HepG2 (cell line): ENCODE data around the gene GNMT. TPM values are rescaled to one million over a fixed set of nuclear protein-coding genes. Genes with fewer than 3 reads are reported as not detected.
A peak's percentile ranks its signal among the peaks of the same experiment; 100 is the strongest.

ENCODE experiments used
- ARHGAP35 ChIP-seq: sonication (generic); formaldehyde crosslinking; IDR thresholded peaks from 2 replicates; pipeline ENCODE4 v1.9.0; 2022; ENCODE audit warnings: mild to moderate bottlenecking, inconsistent platforms, moderate library complexity, missing genetic modification reagents, borderline replicate concordance
- FOXP4 ChIP-seq: sonication (generic); formaldehyde crosslinking; IDR thresholded peaks from 2 replicates; pipeline ENCODE4 v1.4.0; 2020; ENCODE audit warnings: missing genetic modification reagents
- GTF3A ChIP-seq: sonication (generic); formaldehyde crosslinking; conservative IDR thresholded peaks from 2 replicates; pipeline ENCODE4 v1.4.0; 2020; ENCODE audit warnings: mild to moderate bottlenecking, missing genetic modification reagents
- HCFC1 ChIP-seq: fragments of 150-350 bp; IDR thresholded peaks from 2 replicates; pipeline ENCODE4 v1.6.1; 2014; ENCODE audit warnings: low read depth, low read length
- HIVEP1 ChIP-seq: sonication (generic); formaldehyde crosslinking; IDR thresholded peaks from 2 replicates; pipeline ENCODE4 v1.4.0; 2020; ENCODE audit warnings: mild to moderate bottlenecking, missing genetic modification reagents
- IKZF1 ChIP-seq: fragments of 450-650 bp; IDR thresholded peaks from 2 replicates; pipeline ENCODE4 v1.7.1; 2016
- KDM2A ChIP-seq: sonication (generic); formaldehyde crosslinking; IDR thresholded peaks from 2 replicates; pipeline ENCODE4 v1.4.0; 2020; ENCODE audit warnings: low read depth, missing genetic modification reagents, borderline replicate concordance
- NR2F2 ChIP-seq: IDR thresholded peaks from 2 replicates; pipeline ENCODE4 v1.6.1; 2012; ENCODE audit warnings: low read depth, inconsistent platforms, borderline replicate concordance
- SMC3 ChIP-seq: IDR thresholded peaks from 2 replicates; pipeline ENCODE4 v1.6.1; 2011; ENCODE audit warnings: low read length, improper control_type of control experiment
- TBP ChIP-seq: sonication (generic); formaldehyde crosslinking; IDR thresholded peaks from 2 replicates; pipeline ENCODE4 v1.5.0; 2020; ENCODE audit warnings: missing genetic modification reagents
- TFE3 ChIP-seq: IDR thresholded peaks from 2 replicates; pipeline ENCODE4 v1.6.1; 2016
- TGIF2 ChIP-seq: IDR thresholded peaks from 2 replicates; pipeline ENCODE4 v1.6.1; 2016; ENCODE audit warnings: control low read depth, missing compliant biosample characterization
- ZBTB3 ChIP-seq: sonication (generic); formaldehyde crosslinking; IDR thresholded peaks from 2 replicates; pipeline ENCODE4 v1.4.0; 2020; ENCODE audit warnings: low read depth, mild to moderate bottlenecking, moderate library complexity, missing genetic modification reagents, borderline replicate concordance
- ZKSCAN8 ChIP-seq: IDR thresholded peaks from 2 replicates; pipeline ENCODE4 v1.6.1; 2016; ENCODE audit warnings: borderline replicate concordance, missing genetic modification reagents, missing compliant biosample characterization
- ZNF335 ChIP-seq: sonication (generic); formaldehyde crosslinking; IDR thresholded peaks from 2 replicates; pipeline ENCODE4 v1.4.0; 2020; ENCODE audit warnings: missing genetic modification reagents
- ZNF432 ChIP-seq: sonication (generic); formaldehyde crosslinking; IDR thresholded peaks from 2 replicates; pipeline ENCODE4 v1.5.0; 2020; ENCODE audit warnings: missing genetic modification reagents, mild to moderate bottlenecking, borderline replicate concordance
- ZNF441 ChIP-seq: sonication (generic); formaldehyde crosslinking; IDR thresholded peaks from 2 replicates; pipeline ENCODE4 v1.7.0; 2021; ENCODE audit warnings: missing genetic modification reagents, borderline replicate concordance
- ZNF614 ChIP-seq: IDR thresholded peaks from 2 replicates; pipeline ENCODE4 v1.6.1; 2018; ENCODE audit warnings: missing biosample characterization, missing genetic modification reagents, inconsistent platforms, borderline replicate concordance
- ZNF619 ChIP-seq: sonication (generic); formaldehyde crosslinking; IDR thresholded peaks from 2 replicates; pipeline ENCODE4 v1.4.0; 2020; ENCODE audit warnings: mild to moderate bottlenecking, missing genetic modification reagents
- ZNF761 ChIP-seq: sonication (generic); formaldehyde crosslinking; conservative IDR thresholded peaks from 2 replicates; pipeline ENCODE4 v1.4.0; 2020; ENCODE audit warnings: mild to moderate bottlenecking, missing genetic modification reagents
- ZNF790 ChIP-seq: sonication (generic); formaldehyde crosslinking; IDR thresholded peaks from 2 replicates; pipeline ENCODE4 v1.8.0; 2022; ENCODE audit warnings: missing genetic modification reagents, mild to moderate bottlenecking, borderline replicate concordance
- ZUFSP ChIP-seq: sonication (generic); formaldehyde crosslinking; IDR thresholded peaks from 2 replicates; pipeline ENCODE4 v1.9.0; 2021; ENCODE audit warnings: missing genetic modification reagents, mild to moderate bottlenecking, borderline replicate concordance
- polyA plus RNA-seq, 8 experiments: library from polyadenylated mRNA; depleted of rRNA in 3 of 8; stranded (reverse) in 7 of 8; unstranded in 1 of 8; fragments of >200 nt; fragmentation: Illumina TruSeq in 4 of 8; extraction: Trizol in 4 of 8; gene quantifications; 2 replicates each; pipeline versions ENCODE4 v1.2.1 to v1.2.3, GENCODE V29; 2011 to 2016; ENCODE audit warnings: low read depth in 4 of 8, missing spikeins in 1 of 8, mixed read lengths in 1 of 8; ENCODE audit not compliant: insufficient read depth in 1 of 8
- total RNA-seq, 5 experiments: library from RNA; depleted of rRNA; stranded (reverse); fragments of >200 nt; fragmentation: Illumina TruSeq; extraction: Trizol; gene quantifications; 2 replicates each; pipeline ENCODE4 v1.2.3, GENCODE V29; 2016; ENCODE audit warnings: low read depth in 1 of 5
- TF ChIP-seq, protein P1 (sequence below): sonication (generic); formaldehyde crosslinking; IDR thresholded peaks from 2 replicates; pipeline ENCODE4 v1.5.0; 2020; ENCODE audit warnings: missing genetic modification reagents

Gene GNMT
- total and polyA plus RNA-seq, 2 of the 13 experiments (the other 11 are each of a cell fraction or from before 2014, with no cell fraction given) = 2.8 to 7.0 TPM

DNA sequence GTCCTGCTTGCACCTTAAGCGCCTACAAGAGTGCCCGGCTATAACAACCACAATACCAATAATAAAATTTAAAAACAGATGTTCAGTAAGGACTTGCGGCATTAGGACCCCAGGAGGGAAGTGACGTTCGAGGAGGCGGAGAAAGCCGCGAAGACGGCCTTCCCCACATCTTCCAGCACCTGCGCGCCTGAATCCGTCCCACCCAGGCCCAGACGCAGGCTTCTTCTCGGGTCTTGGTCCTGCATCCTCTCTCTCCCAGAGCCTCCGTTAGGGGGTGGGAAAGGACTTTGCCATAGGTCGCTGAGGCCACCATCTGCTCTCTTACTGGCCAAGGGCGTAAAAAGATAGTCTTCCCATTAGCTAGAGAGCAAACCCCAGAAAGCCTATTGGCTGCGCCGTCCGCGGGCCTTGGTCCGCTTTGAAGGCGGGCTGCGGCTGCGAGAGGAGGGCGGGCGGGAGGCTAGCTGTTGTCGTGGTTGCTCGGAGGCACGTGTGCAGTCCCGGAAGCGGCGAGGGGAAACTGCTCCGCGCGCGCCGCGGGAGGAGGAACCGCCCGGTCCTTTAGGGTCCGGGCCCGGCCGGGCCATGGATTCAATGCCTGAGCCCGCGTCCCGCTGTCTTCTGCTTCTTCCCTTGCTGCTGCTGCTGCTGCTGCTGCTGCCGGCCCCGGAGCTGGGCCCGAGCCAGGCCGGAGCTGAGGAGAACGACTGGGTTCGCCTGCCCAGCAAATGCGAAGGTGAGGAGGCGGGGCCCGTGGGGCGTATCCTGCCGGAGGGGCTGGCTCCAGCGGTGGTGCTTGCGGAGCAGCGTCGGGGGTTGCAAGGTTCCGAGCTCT is 31.4 kb upstream of the GNMT start, which contains the start of gene CNPY3 (continued):
- TF ChIP-seq, protein P1, sequence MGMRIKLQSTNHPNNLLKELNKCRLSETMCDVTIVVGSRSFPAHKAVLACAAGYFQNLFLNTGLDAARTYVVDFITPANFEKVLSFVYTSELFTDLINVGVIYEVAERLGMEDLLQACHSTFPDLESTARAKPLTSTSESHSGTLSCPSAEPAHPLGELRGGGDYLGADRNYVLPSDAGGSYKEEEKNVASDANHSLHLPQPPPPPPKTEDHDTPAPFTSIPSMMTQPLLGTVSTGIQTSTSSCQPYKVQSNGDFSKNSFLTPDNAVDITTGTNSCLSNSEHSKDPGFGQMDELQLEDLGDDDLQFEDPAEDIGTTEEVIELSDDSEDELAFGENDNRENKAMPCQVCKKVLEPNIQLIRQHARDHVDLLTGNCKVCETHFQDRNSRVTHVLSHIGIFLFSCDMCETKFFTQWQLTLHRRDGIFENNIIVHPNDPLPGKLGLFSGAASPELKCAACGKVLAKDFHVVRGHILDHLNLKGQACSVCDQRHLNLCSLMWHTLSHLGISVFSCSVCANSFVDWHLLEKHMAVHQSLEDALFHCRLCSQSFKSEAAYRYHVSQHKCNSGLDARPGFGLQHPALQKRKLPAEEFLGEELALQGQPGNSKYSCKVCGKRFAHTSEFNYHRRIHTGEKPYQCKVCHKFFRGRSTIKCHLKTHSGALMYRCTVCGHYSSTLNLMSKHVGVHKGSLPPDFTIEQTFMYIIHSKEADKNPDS (CRISPR knock-in tag) = peak; percentile 94
- peak; percentile 96 for TF ChIP-seq ZNF441 (CRISPR knock-in tag)
- no peak for TF ChIP-seq HCFC1
- TF ChIP-seq IKZF1 = no peak
- TF ChIP-seq SMC3 = no peak
- TF ChIP-seq TBP (CRISPR knock-in tag) = no peak
- peak; percentile 39; the same call in 1 of the 2 replicates for TF ChIP-seq NR2F2
- peak; percentile 99 for TF ChIP-seq ZNF761
- peak; percentile 98 for TF ChIP-seq ZNF619 (CRISPR knock-in tag)
- TF ChIP-seq ZNF335 (CRISPR knock-in tag) = peak; percentile 82
- TF ChIP-seq HIVEP1 (CRISPR knock-in tag) = peak; percentile 95
- TF ChIP-seq FOXP4 (CRISPR knock-in tag) = peak; percentile 71
- peak; percentile 85; the same call in 1 of the 2 replicates for TF ChIP-seq ZBTB3 (CRISPR knock-in tag)
- peak; percentile 96 for TF ChIP-seq ZNF614 (CRISPR knock-in tag)
- 0 out of 2 replicates have a peak, but pooled peaks have one; percentile 58 for TF ChIP-seq GTF3A (CRISPR knock-in tag)
- peak; percentile 98 for TF ChIP-seq ARHGAP35 (CRISPR knock-in tag)
- peak; percentile 88 for TF ChIP-seq ZKSCAN8 (CRISPR knock-in tag)
- peak; percentile 91 for TF ChIP-seq TFE3 (CRISPR knock-in tag)
- TF ChIP-seq TGIF2 (CRISPR knock-in tag) = peak; percentile 93
- peak; percentile 89 for TF ChIP-seq KDM2A (CRISPR knock-in tag)
- TF ChIP-seq ZNF790 = peak; percentile 96; the same call in 1 of the 2 replicates
- TF ChIP-seq ZNF432 (CRISPR knock-in tag) = no peak
- no peak for TF ChIP-seq ZUFSP
